Posterior vena cava (tissue), 2 donors: Measurements from ENCODE around the gene SULT6B1. TPM values are rescaled to one million over a fixed set of nuclear protein-coding genes. Genes with fewer than 3 reads are reported as not detected.

Experiments used
- DNase-seq: peaks from one replicate; pipeline ENCODE4 v3.0.0-alpha.2; 2020; ENCODE audit warnings: low spot score
- intact Hi-C, 2 donors: fragments of 100-400 bp; cut with DNase I; formaldehyde crosslinking; loops; one replicate each; pipeline versions ENCODE4 v1.14.1 to v1.14.2; 2022 to 2023
- total RNA-seq, 2 donors: library from RNA; stranded (reverse); fragmentation: NEBNext Ultra II Directional; extraction: Animal tissue kit (Norgen Biotek cat#: 25700); gene quantifications; one replicate each; pipeline ENCODE4 v1.2.1, GENCODE V29; 2021
- donor health status: DM: yes; HTN: yes; CAD: no.
- donor health status: DM: yes; HTN: yes; CAD: no.

SULT6B1 gene
- total RNA-seq, 2 donors from 2014 or later, result not detected

- intact Hi-C loops, result no loop called here
- DNase-seq, result peak; percentile 86
Observed at GRCh38 chr2:37156071-37156856, 32.2 kb downstream of the SULT6B1 start.

GRCh38 chr2:37154785-37155184 lies 33.7 kb downstream of the SULT6B1 start:
- intact Hi-C loops, result no loop called here
- no peak for DNase-seq

GRCh38 chr2:37153224-37153623 lies 35.2 kb downstream of the SULT6B1 start:
- intact Hi-C loops, result no loop called here
- no peak for DNase-seq

GRCh38 chr2:37149626-37150322 lies 38.7 kb downstream of the SULT6B1 start:
- no peak for DNase-seq
- intact Hi-C loops, result no loop called here

- intact Hi-C loops, result no loop called here
Observed at GRCh38 chr2:37148325-37148724, 40.1 kb downstream of the SULT6B1 start.

DNA sequence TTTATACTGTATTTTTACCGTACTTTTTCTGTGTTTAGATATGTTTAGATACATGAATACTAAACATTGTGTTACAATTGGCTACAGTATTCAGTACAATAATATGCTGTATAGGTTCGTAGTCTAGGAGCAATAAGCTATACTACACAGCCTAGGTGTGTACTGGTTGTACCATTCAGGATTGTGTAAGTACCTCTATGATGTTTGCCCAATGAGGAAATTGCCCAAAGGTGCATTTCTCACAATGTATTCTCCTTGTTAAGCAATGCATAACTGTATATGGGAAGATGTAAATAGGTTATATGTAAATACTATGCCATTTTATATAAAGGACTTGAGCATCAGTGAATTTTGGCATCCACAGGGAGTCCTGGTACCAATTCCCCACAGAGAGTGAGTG lies 42.4 kb downstream of the SULT6B1 start:
- DNase-seq, result no peak
- intact Hi-C loops, result no loop called here

More at GRCh38 chr2:37148325-37148724, 40.1 kb downstream of the SULT6B1 start:
- no peak for DNase-seq

DNA sequence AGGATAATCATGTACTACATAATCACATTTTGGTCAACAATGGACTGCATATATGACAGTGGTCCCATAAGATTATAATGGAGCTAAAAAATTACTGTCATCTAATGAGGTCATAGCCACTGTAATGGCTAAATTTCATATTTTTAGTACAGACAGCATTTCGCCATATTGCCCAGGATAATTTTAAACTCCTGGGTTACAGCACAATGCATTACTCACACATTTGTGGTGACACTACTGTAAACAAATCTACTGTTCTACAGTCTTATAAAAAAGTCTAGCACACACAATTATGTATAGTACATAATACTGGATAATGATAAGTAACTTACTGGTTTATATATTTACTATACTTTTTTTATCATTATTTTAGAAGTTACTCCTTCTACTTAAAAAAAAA lies 44.5 kb downstream of the SULT6B1 start:
- intact Hi-C loops, result no loop called here
- DNase-seq, result no peak

- DNase-seq, result no peak
- intact Hi-C loops, result no loop called here
Observed at GRCh38 chr2:37142546-37142945, 45.9 kb downstream of the SULT6B1 start.

GRCh38 chr2:37132914-37133313 lies 55.6 kb downstream of the SULT6B1 start:
- no peak for DNase-seq
- intact Hi-C loops, result no loop called here

DNA sequence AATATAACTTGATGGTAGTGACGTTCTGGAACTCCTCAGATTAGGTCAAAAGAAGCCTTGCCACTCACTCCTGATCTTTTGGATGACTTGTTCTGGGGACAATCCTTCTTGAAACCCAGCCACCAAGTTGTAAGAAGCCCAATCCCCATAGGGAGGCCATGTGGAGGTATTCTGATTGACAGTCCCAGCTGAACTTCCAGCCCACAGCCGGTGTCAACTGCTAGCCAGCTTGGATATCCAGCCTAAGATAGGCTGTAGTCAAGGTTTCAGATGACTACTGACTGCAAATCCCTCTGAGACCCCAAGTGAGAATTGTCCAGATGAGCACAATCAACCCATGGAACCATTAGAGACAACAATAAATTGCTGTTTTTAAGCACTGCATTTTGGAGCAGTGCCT lies 63.1 kb downstream of the SULT6B1 start:
- no peak for DNase-seq
- intact Hi-C loops, result no loop called here

DNA sequence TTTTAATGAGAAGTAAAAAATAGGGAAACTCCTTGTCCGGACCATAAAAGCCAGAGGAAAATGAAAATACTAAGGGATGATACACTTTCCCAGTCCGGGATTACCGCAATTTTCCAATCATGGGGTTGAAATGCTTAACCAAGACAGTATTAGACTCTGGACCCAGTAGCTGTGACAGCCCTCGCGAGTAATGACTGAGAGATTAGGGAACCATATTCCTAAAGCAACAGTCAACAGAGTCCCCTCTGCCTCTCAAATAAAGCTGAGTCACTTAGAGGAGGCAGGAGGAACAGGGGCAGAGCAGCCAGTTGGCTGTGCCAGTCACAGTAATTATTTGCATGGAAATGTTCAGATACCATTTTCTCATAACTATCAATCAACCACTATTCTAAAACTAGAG lies 69.3 kb downstream of the SULT6B1 start:
- DNase-seq, result no peak
- intact Hi-C loops, result no loop called here

Other genes starting within 250 kb of the SULT6B1 start
- 10 to 100 TPM; 23.1 to 34.2 TPM for gene STRN, start 222.1 kb downstream of the SULT6B1 start, total RNA-seq
- gene HEATR5B, start 104.3 kb downstream of the SULT6B1 start, total RNA-seq, result 10 to 100 TPM; 14.5 to 15.5 TPM
- 1 to 10 TPM; 6.9 to 7.2 TPM for gene GPATCH11, start 104.2 kb downstream of the SULT6B1 start, total RNA-seq
- gene EIF2AK2, start 31.7 kb downstream of the SULT6B1 start, total RNA-seq, result 10 to 100 TPM; 39.8 to 51.0 TPM
- 10 to 100 TPM; 31.7 to 33.3 TPM for gene CEBPZOS, start 7.8 kb upstream of the SULT6B1 start, total RNA-seq
- gene CEBPZ, start 42.9 kb upstream of the SULT6B1 start, total RNA-seq, result 10 to 100 TPM; 41.0 to 54.9 TPM
- 10 to 100 TPM; 13.3 to 13.9 TPM for gene NDUFAF7, start 43.0 kb upstream of the SULT6B1 start, total RNA-seq
- 10 to 100 TPM; 32.9 to 39.4 TPM for gene PRKD3, start 136.2 kb upstream of the SULT6B1 start, total RNA-seq
- gene QPCT, start 156.0 kb upstream of the SULT6B1 start, total RNA-seq, result 1 to 10 TPM; 3.2 to 4.3 TPM